H1 (cell line): ENCODE measurements around the gene TEX14. TPM values are rescaled to one million over a fixed set of nuclear protein-coding genes. Genes with fewer than 3 reads are reported as not detected.

ENCODE experiments used
- CTCF ChIA-PET: fragments of 300-600 bp; sonication (Branson Sonifier 250); formaldehyde crosslinking; loops from one replicate; lab custom pipeline; 2021; ENCODE audit not compliant: partially characterized antibody; lab: Charles Lee
- POLR2A ChIA-PET: fragments of 300-600 bp; sonication (Branson Sonifier 250); formaldehyde crosslinking; loops from one replicate; lab custom pipeline; 2021; ENCODE audit warnings: inconsistent platforms; ENCODE audit not compliant: partially characterized antibody; lab: Charles Lee
- DNase-seq, 2 experiments: peaks; one replicate each; pipeline versions ENCODE4 v3.0.0 to v3.0.0-alpha.2; 2010 to 2022; ENCODE audit warnings: low spot score in 2 of 2, low read depth in 1 of 2, mixed read lengths in 1 of 2
- FAIRE-seq: peaks from 2 replicates; lab custom pipeline; 2011; peaks lifted over from hg19 to GRCh38; lab: Jason Lieb, UNC
- H2AFZ ChIP-seq: 2 replicates; pipeline ENCODE4 v1.8.1; 2012; ENCODE audit warnings: low read length, inconsistent platforms
- H2AK5ac ChIP-seq: 2 replicates; pipeline ENCODE4 v1.6.1; 2013; ENCODE audit warnings: low read depth, low read length
- H2BK120ac ChIP-seq: replicated peaks from 2 replicates; pipeline ENCODE3; 2013; ENCODE audit warnings: low read depth, low read length, inconsistent platforms
- H2BK12ac ChIP-seq: 2 replicates; pipeline ENCODE4 v1.6.1; 2013; ENCODE audit warnings: low read depth, low read length
- H2BK15ac ChIP-seq: 2 replicates; pipeline ENCODE4 v1.6.1; 2013; ENCODE audit warnings: low read length
- H2BK20ac ChIP-seq: 2 replicates; pipeline ENCODE4 v1.6.1; 2013; ENCODE audit warnings: low read length
- H2BK5ac ChIP-seq: 2 replicates; pipeline ENCODE4 v1.6.1; 2013; ENCODE audit warnings: low read depth, low read length
- H3K14ac ChIP-seq: 2 replicates; pipeline ENCODE4 v1.6.1; 2013; ENCODE audit warnings: inconsistent platforms; ENCODE audit not compliant: insufficient read length
- H3K18ac ChIP-seq: 2 replicates; pipeline ENCODE4 v1.6.1; 2013; ENCODE audit warnings: low read length; ENCODE audit errors: extremely low read depth
- H3K23ac ChIP-seq: 2 replicates; pipeline ENCODE4 v1.6.1; 2013; ENCODE audit warnings: inconsistent platforms; ENCODE audit not compliant: insufficient read length
- H3K23me2 ChIP-seq: 2 replicates; pipeline ENCODE4 v1.6.1; 2013; ENCODE audit warnings: low read depth, low read length
- H3K27ac ChIP-seq: 2 replicates; pipeline ENCODE4 v1.6.1; 2011; ENCODE audit warnings: low read depth, low read length, inconsistent platforms
- H3K27me3 ChIP-seq, 4 experiments: replicated peaks in 1 of 4; 1 replicate in 1 of 4; 2 replicates in 3 of 4; pipeline versions ENCODE4 v1.6.1 to v1.8.1; 2011 to 2013; ENCODE audit warnings: low read length in 3 of 4, mild to moderate bottlenecking in 3 of 4, inconsistent platforms in 2 of 4, mixed read lengths in 2 of 4, moderate library complexity in 1 of 4; ENCODE audit not compliant: control insufficient read depth in 3 of 4, insufficient read depth in 3 of 4; ENCODE audit errors: extremely low read depth in 1 of 4
- H3K36me3 ChIP-seq, 4 experiments: 2 replicates each; pipeline versions ENCODE4 v1.6.1 to v1.8.1; 2011 to 2013; ENCODE audit warnings: mild to moderate bottlenecking in 4 of 4, low read length in 3 of 4, moderate library complexity in 2 of 4, control low read depth in 1 of 4, inconsistent platforms in 1 of 4; ENCODE audit not compliant: insufficient read depth in 4 of 4, control insufficient read depth in 2 of 4
- H3K4ac ChIP-seq: replicated peaks from 2 replicates; pipeline ENCODE3; 2013; ENCODE audit warnings: low read length, low read depth, mixed read lengths, inconsistent platforms; ENCODE audit not compliant: insufficient read length
- H3K4me1 ChIP-seq, 4 experiments: replicated peaks in 1 of 4; 1 replicate in 1 of 4; 2 replicates in 3 of 4; pipeline versions ENCODE4 v1.6.1 to v1.8.1; 2011 to 2013; ENCODE audit warnings: low read length in 3 of 4, inconsistent platforms in 2 of 4, mixed read lengths in 1 of 4; ENCODE audit not compliant: insufficient read depth in 4 of 4, control insufficient read depth in 3 of 4
- H3K4me2 ChIP-seq, 2 experiments: 2 replicates each; pipeline versions ENCODE4 v1.6.1 to v1.8.1; 2011 to 2013; ENCODE audit warnings: low read depth in 2 of 2, low read length in 2 of 2, control low read depth in 1 of 2, inconsistent platforms in 1 of 2, mild to moderate bottlenecking in 1 of 2; ENCODE audit not compliant: insufficient read depth in 1 of 2
- H3K4me3 ChIP-seq, 4 experiments: fragments of 200-600, 300-600 bp in 1 of 4; sonication (generic), shearing (Covaris generic), sonication (Bioruptor Twin) in 1 of 4; 2 replicates each; pipeline versions ENCODE4 v1.5.1 to v1.8.1; 2011 to 2016; ENCODE audit warnings: low read length in 4 of 4, low read depth in 3 of 4, control low read depth in 2 of 4, inconsistent platforms in 2 of 4, mild to moderate bottlenecking in 2 of 4, mixed read lengths in 1 of 4, moderate library complexity in 1 of 4; ENCODE audit not compliant: insufficient read depth in 2 of 4; ENCODE audit errors: extremely low read depth in 1 of 4
- H3K56ac ChIP-seq: replicated peaks from 2 replicates; pipeline ENCODE3; 2013; ENCODE audit warnings: low read depth, mild to moderate bottlenecking, mixed read lengths, low read length, inconsistent platforms; ENCODE audit not compliant: insufficient read length
- H3K79me1 ChIP-seq: 2 replicates; pipeline ENCODE4 v1.6.1; 2013; ENCODE audit warnings: low read depth, low read length, control low read depth
- H3K79me2 ChIP-seq, 2 experiments: 2 replicates each; pipeline versions ENCODE4 v1.6.1 to v1.8.1; 2012 to 2013; ENCODE audit warnings: low read length in 2 of 2, mild to moderate bottlenecking in 2 of 2, inconsistent platforms in 1 of 2; ENCODE audit not compliant: insufficient read depth in 2 of 2, control insufficient read depth in 1 of 2
- H3K9ac ChIP-seq, 4 experiments: replicated peaks in 1 of 4; 1 replicate in 1 of 4; 2 replicates in 3 of 4; pipeline versions ENCODE4 v1.6.1 to v1.8.1; 2011 to 2013; ENCODE audit warnings: low read depth in 3 of 4, low read length in 3 of 4, control low read depth in 2 of 4, mild to moderate bottlenecking in 2 of 4, moderate library complexity in 2 of 4, inconsistent platforms in 1 of 4; ENCODE audit errors: extremely low read depth in 1 of 4
- H3K9me3 ChIP-seq, 2 experiments: 2 replicates each; pipeline versions ENCODE4 v1.6.1 to v1.8.1; 2012 to 2013; ENCODE audit warnings: mild to moderate bottlenecking in 2 of 2, moderate library complexity in 2 of 2, control low read depth in 1 of 2, inconsistent platforms in 1 of 2, low read depth in 1 of 2, low read length in 1 of 2, mixed read lengths in 1 of 2; ENCODE audit not compliant: insufficient read depth in 2 of 2
- H4K20me1 ChIP-seq, 2 experiments: replicated peaks in 1 of 2; 2 replicates each; pipeline versions ENCODE3 to v1.8.1; 2011 to 2013; ENCODE audit warnings: inconsistent platforms in 2 of 2, low read length in 2 of 2, mild to moderate bottlenecking in 1 of 2; ENCODE audit not compliant: insufficient read depth in 2 of 2, control insufficient read depth in 1 of 2
- H4K5ac ChIP-seq: 2 replicates; pipeline ENCODE4 v1.6.1; 2013; ENCODE audit warnings: low read length, low read depth, mixed read lengths, inconsistent platforms; ENCODE audit not compliant: insufficient read length
- H4K8ac ChIP-seq: 2 replicates; pipeline ENCODE4 v1.8.0; 2013; ENCODE audit warnings: mild to moderate bottlenecking, moderate library complexity, low read length, inconsistent platforms; ENCODE audit not compliant: insufficient read depth; ENCODE audit errors: extremely low read depth
- H4K91ac ChIP-seq: replicated peaks from 2 replicates; pipeline ENCODE3; 2013; ENCODE audit warnings: low read length, mixed read lengths, inconsistent platforms; ENCODE audit not compliant: insufficient read length
- BCL11A ChIP-seq, 2 experiments: IDR thresholded peaks; one replicate each; pipeline ENCODE4 v1.6.1; 2011; ENCODE audit warnings: low read depth in 2 of 2, low read length in 2 of 2, mild to moderate bottlenecking in 2 of 2
- CEBPB ChIP-seq: IDR thresholded peaks from 2 replicates; pipeline ENCODE4 v1.6.1; 2012; ENCODE audit warnings: low read depth, low read length
- EP300 ChIP-seq, 2 experiments: IDR thresholded peaks; 1 replicate in 1 of 2; 2 replicates in 1 of 2; pipeline ENCODE4 v1.6.1; 2011 to 2012; ENCODE audit warnings: low read depth in 2 of 2, low read length in 2 of 2, mild to moderate bottlenecking in 2 of 2, borderline replicate concordance in 1 of 2, inconsistent platforms in 1 of 2, moderate library complexity in 1 of 2
- NRF1 ChIP-seq: IDR thresholded peaks from 2 replicates; pipeline ENCODE4 v1.6.1; 2011; ENCODE audit warnings: mild to moderate bottlenecking, low read depth, low read length, improper control_type of control experiment
- SAP30 ChIP-seq: fragments of 300-600 bp; sonication (generic); IDR thresholded peaks from 2 replicates; pipeline ENCODE4 v1.7.1; 2012; ENCODE audit warnings: low read length, moderate library complexity, mild to moderate bottlenecking, inconsistent platforms; ENCODE audit not compliant: insufficient read depth, insufficient replicate concordance
- WGBS, 2 experiments: shearing (Covaris generic) in 1 of 2; methylation state at CpG; one replicate each; pipeline versions ENCODE4 v1.1.6 to v1.1.7; 2013 to 2015; ENCODE audit warnings: low lambda C conversion rate in 2 of 2, mixed read lengths in 2 of 2, inconsistent platforms in 1 of 2, low coverage in 1 of 2, missing lambda C conversion rate in 1 of 2; ENCODE audit not compliant: insufficient replicate concordance in 2 of 2, insufficient coverage in 1 of 2, insufficient read length in 1 of 2; ENCODE audit errors: extremely low coverage in 1 of 2, missing lambda C conversion rate in 1 of 2; 5-methylcytosine and 5-hydroxymethylcytosine counted together
- polyA plus RNA-seq, 7 experiments: library from polyadenylated mRNA; depleted of rRNA in 3 of 7; stranded (reverse) in 5 of 7; unstranded in 2 of 7; fragments of >200 nt in 5 of 7; fragments of 200-250 nt in 2 of 7; gene quantifications; 1 replicate in 5 of 7; 2 replicates in 1 of 7; 4 replicates in 1 of 7; pipeline versions ENCODE4 v1.2.1 to v1.2.3, GENCODE V29; 2011 to 2013; ENCODE audit warnings: missing spikeins in 2 of 7, mixed read lengths in 2 of 7
- total RNA-seq: library from RNA; stranded (reverse); fragmentation: NEBNext Ultra II Directional; extraction: Animal tissue kit (Norgen Biotek cat#: 25700); gene quantifications from 2 replicates; pipeline ENCODE4 v1.2.1, GENCODE V29; 2021
- TF ChIP-seq, protein P1 (sequence below): IDR thresholded peaks from 2 replicates; pipeline ENCODE4 v1.6.1; 2012; ENCODE audit warnings: inconsistent platforms

TEX14 gene
- total and polyA plus RNA-seq, 2 of the 8 experiments (the other 6 are each of a cell fraction or from before 2014, with no cell fraction given) = 0.83 to 2.5 TPM

DNA sequence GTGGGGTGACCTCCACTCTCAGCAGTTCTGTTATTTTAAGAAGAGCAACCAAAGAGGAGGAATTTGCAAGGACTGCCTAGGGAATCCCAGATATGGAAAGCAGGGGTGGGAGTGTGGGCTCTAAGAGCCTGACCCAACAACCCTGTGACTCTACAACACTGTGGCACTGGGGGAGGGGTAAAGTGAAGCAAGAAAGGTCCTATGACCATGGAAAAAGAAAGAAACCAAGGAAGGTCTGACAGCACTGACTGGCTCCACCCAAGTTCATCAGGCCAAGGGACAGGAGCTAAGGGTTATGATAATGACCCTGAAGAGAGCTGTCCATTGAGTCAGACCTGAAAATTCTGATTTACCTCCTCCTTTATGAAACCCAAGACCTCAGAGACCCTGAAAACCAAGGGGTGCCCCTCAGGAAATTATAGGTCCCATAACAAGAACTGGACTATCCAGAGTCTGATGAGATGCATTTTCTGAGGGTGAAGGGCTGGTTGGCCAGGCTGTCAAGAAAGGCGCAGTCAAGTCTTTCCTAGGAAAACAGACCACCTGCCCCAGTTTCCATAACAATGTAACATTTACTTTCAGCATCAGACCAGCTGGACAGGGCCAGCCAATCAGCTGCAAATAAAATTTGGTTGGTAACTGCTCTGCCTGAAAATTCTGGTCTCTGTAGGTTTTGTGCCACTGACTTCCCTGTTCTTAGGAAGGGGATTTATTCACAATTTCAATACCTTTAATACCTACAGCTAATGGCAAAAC, 123.6 kb downstream of the TEX14 start:
- H2BK5ac ChIP-seq = no peak overlapping the region
- DNase-seq (no peak), FAIRE-seq (no peak)
- H4K8ac ChIP-seq = no peak overlapping the region
- no peaks in the 10 kb centered on the region for H3K36me3 ChIP-seq
- peaks cover 2 to 17% (median 12%) of the 10 kb centered on the region in 4 experiments; a peak in 6 of 7 replicates for H3K4me1 ChIP-seq
- TF ChIP-seq SAP30 = no peak
- no peak for TF ChIP-seq EP300 (IDR thresholded peaks at IDR 0.05; ENCODE audit: borderline replicate concordance in 1 of 2, low read depth in 2 of 2, low read length in 2 of 2)
- TF ChIP-seq CEBPB = no peak
- TF ChIP-seq, protein P1, sequence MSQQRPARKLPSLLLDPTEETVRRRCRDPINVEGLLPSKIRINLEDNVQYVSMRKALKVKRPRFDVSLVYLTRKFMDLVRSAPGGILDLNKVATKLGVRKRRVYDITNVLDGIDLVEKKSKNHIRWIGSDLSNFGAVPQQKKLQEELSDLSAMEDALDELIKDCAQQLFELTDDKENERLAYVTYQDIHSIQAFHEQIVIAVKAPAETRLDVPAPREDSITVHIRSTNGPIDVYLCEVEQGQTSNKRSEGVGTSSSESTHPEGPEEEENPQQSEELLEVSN = no peak
- TF ChIP-seq NRF1 = no peak
- no peak for TF ChIP-seq BCL11A (IDR thresholded peaks at IDR 0.05; ENCODE audit: low read depth in 2 of 2, low read length in 2 of 2)
- H2BK15ac ChIP-seq = no peak overlapping the region
- H4K91ac ChIP-seq = no peak overlapping the region
- no peaks in the 10 kb centered on the region for H3K79me2 ChIP-seq
- no peak overlapping the region for H3K4me3 ChIP-seq
- H3K56ac ChIP-seq = no peak overlapping the region
- H2BK120ac ChIP-seq = no peak overlapping the region
- no peaks in the 10 kb centered on the region for H3K79me1 ChIP-seq
- no peak overlapping the region for H3K9ac ChIP-seq
- POLR2A ChIA-PET = interaction anchor here (0.7 to 2.7 kb wide), 3 partner anchors 11 to 322 kb away, joined by 3 to 13 read pairs (median 3); no protein-coding TSS in a partner anchor
- CTCF ChIA-PET = interaction anchor here (0.6 to 3.3 kb wide), 4 partner anchors 9 to 761 kb away, joined by 3 to 22 read pairs (median 6); no protein-coding TSS in a partner anchor
- H3K27me3 ChIP-seq = no peaks in the 10 kb centered on the region
- no peak overlapping the region for H2BK20ac ChIP-seq
- H3K18ac ChIP-seq = no peak overlapping the region
- WGBS, 2 experiments = 89% methylated on average over 1 of the region's 1 CpG; no CpG with 5 or more reads in 1 of the 2 experiments
- H4K5ac ChIP-seq = no peak overlapping the region
- no peak overlapping the region for H3K23ac ChIP-seq
- no peak overlapping the region for H3K4me2 ChIP-seq
- no peaks in the 10 kb centered on the region for H4K20me1 ChIP-seq
- H2BK12ac ChIP-seq = no peak overlapping the region
- no peak overlapping the region for H3K14ac ChIP-seq
- H3K4ac ChIP-seq = no peak overlapping the region
- no peaks in the 10 kb centered on the region for H3K9me3 ChIP-seq
- no peaks in the 10 kb centered on the region for H3K23me2 ChIP-seq
- no peak overlapping the region for H3K27ac ChIP-seq
- no peak overlapping the region for H2AK5ac ChIP-seq
- no peak overlapping the region for H2AFZ ChIP-seq
